HL-60 (cell line): Measurements from ENCODE around the gene ADCY1.

ENCODE experiments used
- CTCF ChIP-seq: IDR thresholded peaks from one replicate; pipeline ENCODE4 v1.5.1; 2011; ENCODE audit warnings: low read length, control low read depth, inconsistent platforms; ENCODE audit not compliant: insufficient read depth
- POLR2AphosphoS5 ChIP-seq: IDR thresholded peaks from 2 replicates; pipeline ENCODE4 v1.6.1; 2012; ENCODE audit warnings: low read depth

GRCh38 chr7:45702751-45703150 lies 128.6 kb downstream of the ADCY1 start:
- TF ChIP-seq CTCF (no peak), POLR2AphosphoS5 (no peak)
